Bronchial epithelial cell (primary cell): ENCODE data around the gene CMIP. TPM values are rescaled to one million over a fixed set of nuclear protein-coding genes. Genes with fewer than 3 reads are reported as not detected.

Experiments
- DNase-seq: peaks from one replicate; pipeline ENCODE4 v3.0.0-alpha.2; 2010; ENCODE audit warnings: low read depth
- FAIRE-seq: peaks from 2 replicates; lab custom pipeline; 2011; peaks lifted over from hg19 to GRCh38; lab: Jason Lieb, UNC
- H3K27me3 ChIP-seq: 2 replicates; pipeline ENCODE4 v1.5.1; 2011; ENCODE audit warnings: low read length; ENCODE audit not compliant: control insufficient read depth, insufficient read depth
- H3K36me3 ChIP-seq: 2 replicates; pipeline ENCODE4 v1.5.1; 2011; ENCODE audit warnings: low read length; ENCODE audit not compliant: control insufficient read depth, insufficient read depth
- H3K4me3 ChIP-seq: 2 replicates; pipeline ENCODE4 v1.5.1; 2011; ENCODE audit warnings: mild to moderate bottlenecking, low read depth, low read length, control low read depth
- total RNA-seq: library from RNA; depleted of rRNA; stranded (reverse); fragments of >200 nt; gene quantifications from 2 replicates; pipeline ENCODE4 v1.2.1, GENCODE V29; 2014
- TF ChIP-seq, protein P1 (sequence below): IDR thresholded peaks from 2 replicates; pipeline ENCODE4 v1.5.1; 2011; ENCODE audit warnings: mild to moderate bottlenecking, moderate library complexity, low read length, control low read depth, inconsistent platforms; ENCODE audit not compliant: insufficient read depth, severe bottlenecking

The CMIP gene
- total RNA-seq, 1 donor from 2014 or later: 21.1 TPM

DNA sequence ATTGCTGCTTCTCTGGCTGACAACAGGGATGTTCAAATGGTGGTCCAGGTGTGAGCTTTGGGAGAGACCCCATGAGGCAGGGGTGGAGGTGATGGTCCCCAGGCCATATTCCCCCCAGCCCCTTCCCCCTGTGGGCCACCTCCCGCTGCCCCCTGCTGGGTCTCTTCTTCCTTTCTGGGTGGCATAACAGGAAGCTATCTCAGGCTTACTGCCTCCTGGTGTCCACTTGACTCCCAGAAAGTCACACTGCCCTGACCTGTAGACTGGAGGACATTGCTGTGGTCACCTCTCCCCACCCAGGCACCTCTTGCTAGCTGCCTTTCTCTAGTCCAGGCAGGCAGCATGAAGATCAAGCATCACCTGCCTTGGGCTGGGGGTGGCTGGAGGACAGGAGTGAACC, 288.1 kb downstream of the CMIP start:
- Histone ChIP-seq H3K36me3 (no peaks in the 10 kb centered on the region), H3K27me3 (no peaks in the 10 kb centered on the region), H3K4me3 (no peak overlapping the region)
- no peak for FAIRE-seq
- TF ChIP-seq, protein P1, sequence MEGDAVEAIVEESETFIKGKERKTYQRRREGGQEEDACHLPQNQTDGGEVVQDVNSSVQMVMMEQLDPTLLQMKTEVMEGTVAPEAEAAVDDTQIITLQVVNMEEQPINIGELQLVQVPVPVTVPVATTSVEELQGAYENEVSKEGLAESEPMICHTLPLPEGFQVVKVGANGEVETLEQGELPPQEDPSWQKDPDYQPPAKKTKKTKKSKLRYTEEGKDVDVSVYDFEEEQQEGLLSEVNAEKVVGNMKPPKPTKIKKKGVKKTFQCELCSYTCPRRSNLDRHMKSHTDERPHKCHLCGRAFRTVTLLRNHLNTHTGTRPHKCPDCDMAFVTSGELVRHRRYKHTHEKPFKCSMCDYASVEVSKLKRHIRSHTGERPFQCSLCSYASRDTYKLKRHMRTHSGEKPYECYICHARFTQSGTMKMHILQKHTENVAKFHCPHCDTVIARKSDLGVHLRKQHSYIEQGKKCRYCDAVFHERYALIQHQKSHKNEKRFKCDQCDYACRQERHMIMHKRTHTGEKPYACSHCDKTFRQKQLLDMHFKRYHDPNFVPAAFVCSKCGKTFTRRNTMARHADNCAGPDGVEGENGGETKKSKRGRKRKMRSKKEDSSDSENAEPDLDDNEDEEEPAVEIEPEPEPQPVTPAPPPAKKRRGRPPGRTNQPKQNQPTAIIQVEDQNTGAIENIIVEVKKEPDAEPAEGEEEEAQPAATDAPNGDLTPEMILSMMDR: no peak
- DNase-seq: no peak

DNA sequence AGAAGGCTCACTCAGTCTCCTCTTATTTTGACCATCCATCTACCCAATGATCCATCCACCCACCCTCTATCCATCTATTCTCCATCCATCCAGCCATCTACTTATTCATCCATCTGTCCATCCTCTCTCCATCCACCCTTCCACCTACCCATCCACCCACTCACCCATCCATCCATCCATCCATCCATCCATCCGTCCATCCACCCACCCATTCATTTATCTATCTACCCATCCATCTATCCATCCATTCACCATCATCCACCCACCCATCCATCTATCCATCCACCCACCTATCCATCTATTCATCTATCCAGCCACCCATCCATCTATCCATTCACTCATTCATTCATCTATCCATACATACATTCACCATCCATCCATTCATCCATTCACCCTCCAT, 288.7 kb downstream of the CMIP start:
- TF ChIP-seq, protein P1: no peak
- H3K36me3 ChIP-seq: no peaks in the 10 kb centered on the region
- DNase-seq (no peak), FAIRE-seq (no peak)
- no peaks in the 10 kb centered on the region for H3K27me3 ChIP-seq
- no peak overlapping the region for H3K4me3 ChIP-seq

DNA sequence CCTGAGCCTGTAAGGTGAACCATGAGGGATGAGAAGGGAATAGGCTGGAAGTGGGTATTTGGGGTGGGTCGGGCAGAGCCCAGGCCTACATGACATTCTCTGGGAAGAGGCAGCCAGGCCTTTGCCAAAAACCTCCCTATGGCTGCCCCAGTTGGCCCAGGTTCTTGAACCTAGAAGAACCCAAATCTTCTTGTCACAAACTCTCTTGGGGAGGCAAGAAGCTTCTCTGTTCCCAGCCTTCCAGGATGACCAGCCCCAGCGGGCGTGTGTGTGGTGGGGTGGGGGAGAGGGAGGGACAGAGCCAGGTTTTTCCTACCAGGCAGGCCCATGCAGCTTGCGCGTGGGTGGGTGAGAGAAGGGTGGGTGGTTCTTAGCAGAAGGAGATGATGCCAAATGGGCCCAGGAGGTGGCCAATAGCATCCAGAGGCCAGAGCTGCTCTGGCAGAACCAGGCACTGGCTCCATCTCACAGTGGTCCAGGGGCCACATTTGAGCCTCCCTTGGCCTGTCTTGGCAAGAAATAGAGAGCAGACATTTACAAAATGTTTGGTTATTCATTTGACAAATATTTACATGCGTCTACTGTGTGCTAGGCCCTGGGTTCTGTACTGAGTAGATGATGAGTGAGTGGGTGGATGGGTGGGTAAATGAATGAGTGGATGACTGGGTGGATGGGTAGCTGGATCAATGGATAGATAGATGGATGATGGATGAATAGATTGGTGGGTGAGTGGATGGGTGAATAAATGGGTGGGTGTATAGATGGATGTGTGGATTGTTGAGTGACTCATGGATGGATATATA, 290.2 kb downstream of the CMIP start:
- DNase-seq (peak; percentile 68), FAIRE-seq (no peak)
- Histone ChIP-seq H3K36me3 (no peaks in the 10 kb centered on the region), H3K27me3 (no peaks in the 10 kb centered on the region), H3K4me3 (no peak overlapping the region)
- TF ChIP-seq, protein P1: no peak

GRCh38 chr16:81737885-81738536, 293.4 kb downstream of the CMIP start:
- no peak overlapping the region for H3K4me3 ChIP-seq
- no peaks in the 10 kb centered on the region for H3K27me3 ChIP-seq
- FAIRE-seq (no peak), DNase-seq (peak; percentile 92)
- TF ChIP-seq, protein P1: peak; percentile 86
- H3K36me3 ChIP-seq: no peaks in the 10 kb centered on the region

DNA sequence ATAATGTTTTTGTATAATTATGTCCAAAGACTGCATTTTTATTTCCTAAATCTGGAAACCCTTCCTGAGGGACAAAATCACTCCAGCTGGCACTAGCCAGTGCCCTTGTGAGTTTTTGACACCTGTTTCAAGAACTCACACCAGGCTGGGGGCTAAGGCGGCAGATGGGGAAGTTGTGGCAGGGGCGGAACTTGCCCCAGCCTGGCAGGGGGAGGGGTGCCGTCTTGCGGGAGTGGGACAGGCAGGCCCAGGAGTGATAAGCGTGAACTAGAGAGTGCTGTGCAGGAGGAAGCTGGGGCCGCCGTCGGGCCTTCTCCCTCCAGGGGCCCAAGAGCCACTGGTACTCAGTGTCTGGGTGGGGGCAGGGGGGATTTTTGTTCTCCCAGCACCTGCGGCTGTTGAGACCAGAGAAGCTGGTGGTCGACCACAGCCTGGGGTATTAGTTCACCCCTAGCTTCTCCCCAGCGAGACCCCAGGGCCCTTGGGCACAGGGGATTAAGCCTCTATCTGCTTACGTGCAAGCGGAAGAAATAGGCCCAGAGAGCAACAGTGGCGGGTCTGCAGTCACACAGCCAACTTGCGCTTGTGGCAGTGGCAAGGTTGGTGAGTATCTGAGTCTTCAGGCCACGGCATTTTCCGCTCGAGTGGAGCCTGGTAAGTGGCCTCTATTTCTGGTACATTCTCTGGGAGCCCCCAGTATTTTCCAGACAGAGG, 294.3 kb downstream of the CMIP start:
- Histone ChIP-seq H3K4me3 (no peak overlapping the region), H3K27me3 (no peaks in the 10 kb centered on the region), H3K36me3 (no peaks in the 10 kb centered on the region)
- TF ChIP-seq, protein P1: no peak
- FAIRE-seq (no peak), DNase-seq (no peak)
